Endothelial cell of umbilical vein (primary cell): ENCODE data around the gene RBM8A. TPM values are rescaled to one million over a fixed set of nuclear protein-coding genes. Genes with fewer than 3 reads are reported as not detected.

Source experiments
- BruUV-seq: library from RNA; stranded (reverse); fragments of 400-500 nt; replicated peaks from 2 replicates; lab custom pipeline; 2021; lab: Mats Ljungman, UMichigan
- CTCF ChIA-PET: fragments of 300-600, 350-600 bp; sonication (Branson Sonifier 250); formaldehyde crosslinking; loops from one replicate; lab custom pipeline; 2021; ENCODE audit warnings: antibody characterized with exemption, inconsistent platforms; lab: Charles Lee
- POLR2A ChIA-PET: fragments of 300-600, 350-600 bp; sonication (Branson Sonifier 250); formaldehyde crosslinking; loops from one replicate; lab custom pipeline; 2021; ENCODE audit warnings: antibody characterized with exemption, inconsistent platforms; lab: Charles Lee
- DNase-seq: peaks from one replicate; pipeline ENCODE4 v3.0.0-alpha.2; 2011; ENCODE audit warnings: low read depth, low spot score
- FAIRE-seq: peaks from 2 replicates; lab custom pipeline; 2011; peaks lifted over from hg19 to GRCh38; lab: Jason Lieb, UNC
- H2AFZ ChIP-seq: 2 replicates; pipeline ENCODE4 v1.6.0; 2012; ENCODE audit warnings: low read depth, low read length, control low read depth, inconsistent platforms
- H3K27ac ChIP-seq: 2 replicates; pipeline ENCODE4 v1.5.1; 2011; ENCODE audit warnings: low read depth, mild to moderate bottlenecking, control low read depth, low read length, moderate library complexity; ENCODE audit not compliant: insufficient read depth
- H3K27me3 ChIP-seq, 2 experiments: 2 replicates each; pipeline versions ENCODE4 v1.6.0 to v1.6.1; 2011; ENCODE audit warnings: low read length in 2 of 2, mixed read lengths in 1 of 2; ENCODE audit not compliant: control insufficient read depth in 2 of 2, insufficient read depth in 2 of 2
- H3K36me3 ChIP-seq, 2 experiments: 2 replicates in 1 of 2; 3 replicates in 1 of 2; pipeline ENCODE4 v1.5.1; 2011; ENCODE audit warnings: low read length in 2 of 2, mild to moderate bottlenecking in 1 of 2, moderate library complexity in 1 of 2; ENCODE audit not compliant: control insufficient read depth in 2 of 2, insufficient read depth in 2 of 2; ENCODE audit errors: extremely low read depth in 1 of 2
- H3K4me1 ChIP-seq: 3 replicates; pipeline ENCODE4 v1.5.1; 2011; ENCODE audit warnings: mild to moderate bottlenecking, low read length; ENCODE audit not compliant: control insufficient read depth, insufficient read depth; ENCODE audit errors: extremely low read depth
- H3K4me2 ChIP-seq: 2 replicates; pipeline ENCODE4 v1.6.1; 2011; ENCODE audit warnings: low read length, control low read depth, mixed read lengths; ENCODE audit not compliant: insufficient read depth
- H3K4me3 ChIP-seq, 3 experiments: fragments of 200-600 bp in 1 of 3; sonication (generic), shearing (Covaris generic) in 1 of 3; replicated peaks in 1 of 3; 2 replicates each; pipeline ENCODE4 v1.5.1; 2011 to 2016; ENCODE audit warnings: control low read depth in 3 of 3, low read length in 3 of 3, mild to moderate bottlenecking in 2 of 3, inconsistent platforms in 1 of 3, low read depth in 1 of 3, moderate library complexity in 1 of 3; ENCODE audit not compliant: insufficient read depth in 1 of 3
- H3K79me2 ChIP-seq: 2 replicates; pipeline ENCODE4 v1.6.0; 2012; ENCODE audit warnings: low read length, inconsistent platforms; ENCODE audit not compliant: control insufficient read depth, insufficient read depth
- H3K9ac ChIP-seq: replicated peaks from 2 replicates; pipeline ENCODE3; 2011; ENCODE audit warnings: low read length, control low read depth; ENCODE audit not compliant: insufficient read depth; ENCODE audit errors: extremely low read depth
- H3K9me1 ChIP-seq: replicated peaks from 3 replicates; pipeline ENCODE4 v1.6.0; 2011; ENCODE audit warnings: mild to moderate bottlenecking, low read length; ENCODE audit not compliant: control insufficient read depth, insufficient read depth; ENCODE audit errors: extremely low read depth
- H3K9me3 ChIP-seq: replicated peaks from 2 replicates; pipeline ENCODE4 v1.5.1; 2012; ENCODE audit warnings: low read length, inconsistent platforms; ENCODE audit not compliant: control insufficient read depth, insufficient read depth
- H4K20me1 ChIP-seq: replicated peaks from 2 replicates; pipeline ENCODE3; 2011; ENCODE audit warnings: mild to moderate bottlenecking, low read length; ENCODE audit not compliant: control insufficient read depth, insufficient read depth; ENCODE audit errors: extremely low read depth
- CTCF ChIP-seq, 2 donors: IDR thresholded peaks; 1 replicate in 1 of 2; 2 replicates in 1 of 2; pipeline ENCODE4 v1.5.1; 2011; ENCODE audit warnings: low read length in 2 of 2, mild to moderate bottlenecking in 2 of 2, moderate library complexity in 2 of 2, control low read depth in 1 of 2, inconsistent platforms in 1 of 2, low read depth in 1 of 2; ENCODE audit not compliant: insufficient read depth in 1 of 2; ENCODE audit errors: extremely low read depth in 1 of 2
- GATA2 ChIP-seq: IDR thresholded peaks from 2 replicates; pipeline ENCODE4 v1.7.0; 2011; ENCODE audit warnings: low read depth, mild to moderate bottlenecking, moderate library complexity, mixed read lengths, low read length; ENCODE audit not compliant: insufficient read length, insufficient read depth
- JUN ChIP-seq: IDR thresholded peaks from 2 replicates; pipeline ENCODE4 v1.6.1; 2011; ENCODE audit warnings: borderline replicate concordance, low read depth; ENCODE audit not compliant: insufficient read length, insufficient read depth
- MAX ChIP-seq: IDR thresholded peaks from 2 replicates; pipeline ENCODE4 v1.6.1; 2011; ENCODE audit not compliant: insufficient read depth, insufficient read length
- MYC ChIP-seq: IDR thresholded peaks from one replicate; pipeline ENCODE4 v1.6.1; 2011; ENCODE audit warnings: mild to moderate bottlenecking, low read depth, low read length
- POLR2A ChIP-seq: IDR thresholded peaks from 2 replicates; pipeline ENCODE4 v1.6.1; 2012; ENCODE audit warnings: low read depth, mild to moderate bottlenecking, control low read depth, low read length
- POLR2AphosphoS5 ChIP-seq: IDR thresholded peaks from 2 replicates; pipeline ENCODE4 v1.6.1; 2012; ENCODE audit warnings: low read depth, mild to moderate bottlenecking, control low read depth, low read length, moderate library complexity; ENCODE audit not compliant: insufficient read depth
- dilution Hi-C: fragments of 300-500 bp; cut with MboI; formaldehyde crosslinking; loops from one replicate; pipeline ENCODE4 v1.15.0; 2019; ENCODE audit warnings: low sequenced_read_pairs; ENCODE audit not compliant: extremely low pct_ligation_motif_present
- intact Hi-C: fragments of 100-400 bp; cut with micrococcal nuclease; formaldehyde crosslinking; loops from one replicate; pipeline ENCODE4 v1.10.0; 2022
- polyA plus RNA-seq, 4 experiments: library from polyadenylated mRNA; depleted of rRNA in 3 of 4; stranded (reverse) in 3 of 4; unstranded in 1 of 4; fragments of >200 nt; gene quantifications; 2 replicates each; pipeline versions ENCODE4 v1.2.1 to v1.2.3, GENCODE V29; 2011 to 2012; ENCODE audit warnings: missing spikeins in 1 of 4
- total RNA-seq: library from RNA; stranded (reverse); gene quantifications from 2 replicates; pipeline ENCODE4 v1.2.3, GENCODE V29; 2021

RBM8A gene
- total and polyA plus RNA-seq, 2 donors (not counting 3 experiments of a cell fraction or from before 2014, with no cell fraction given) = 192 to 194 TPM

- CTCF ChIA-PET = interaction anchor here (7.2 to 7.7 kb wide), 2 partner anchors 20 to 64 kb away, joined by 151 to 280 read pairs; partner anchors contain the start of gene NUDT17
- no peak overlapping the region for H3K4me3 ChIP-seq
- intact Hi-C loops (no loop called here), dilution Hi-C loops (no loop called here)
- H4K20me1 ChIP-seq = no peaks in the 10 kb centered on the region
- H3K9me3 ChIP-seq = no peaks in the 10 kb centered on the region
- no peak for TF ChIP-seq MAX
- TF ChIP-seq GATA2 = no peak
- TF ChIP-seq POLR2A = no peak
- no peak for TF ChIP-seq CTCF (IDR thresholded peaks at IDR 0.05; ENCODE audit: extremely low read depth in 1 of 2, insufficient read depth in 1 of 2, low read depth in 1 of 2, low read length in 2 of 2)
- TF ChIP-seq JUN = no peak
- no peak for TF ChIP-seq MYC
- no peak for TF ChIP-seq POLR2AphosphoS5
- peaks cover 8 to 10% of the 10 kb centered on the region in 2 experiments for H3K36me3 ChIP-seq
- FAIRE-seq (no peak), DNase-seq (no peak)
- no TSS peak for BruUV-seq
- H3K4me1 ChIP-seq = peaks cover 23% of the 10 kb centered on the region
- no peak overlapping the region for H3K4me2 ChIP-seq
- no peak overlapping the region for H3K9ac ChIP-seq
- POLR2A ChIA-PET = interaction anchor here (1.7 kb wide), 1 partner anchor 21 kb away, joined by 7 read pairs; no protein-coding TSS in a partner anchor
- H3K9me1 ChIP-seq = no peaks in the 10 kb centered on the region
- no peak overlapping the region for H2AFZ ChIP-seq
- H3K79me2 ChIP-seq = peaks cover 7% of the 10 kb centered on the region
- H3K27me3 ChIP-seq = no peaks in the 10 kb centered on the region
- no peak overlapping the region for H3K27ac ChIP-seq
Measured at GRCh38 chr1:145912128-145912641, 15.1 kb downstream of the RBM8A start.
